SK-N-SH (cell line): Measurements from ENCODE around the gene C16orf95. TPM values are rescaled to one million over a fixed set of nuclear protein-coding genes. Genes with fewer than 3 reads are reported as not detected.

ENCODE experiments used
- CTCF ChIA-PET: fragments of 300-600, 350-600 bp; formaldehyde crosslinking; extraction: SDS; loops from one replicate; lab custom pipeline; 2021; lab: Yijun Ruan, JAX
- POLR2A ChIA-PET: fragments of 350-600 bp; sonication (Branson Sonifier 250); formaldehyde crosslinking; extraction: SDS; loops from one replicate; lab custom pipeline; 2020; ENCODE audit warnings: antibody characterized with exemption, inconsistent platforms; lab: Yijun Ruan, JAX
- DNase-seq: peaks from one replicate; pipeline ENCODE4 v3.0.0; 2012
- H2AFZ ChIP-seq: fragments of 200-600 bp; sonication (generic); 2 replicates; pipeline ENCODE4 v1.8.1; 2016; ENCODE audit warnings: antibody characterized with exemption, mild to moderate bottlenecking, low read depth
- H3F3A ChIP-seq: fragments of 200-600 bp; sonication (generic); replicated peaks from 2 replicates; pipeline ENCODE3; 2016; ENCODE audit warnings: antibody characterized with exemption, mild to moderate bottlenecking; ENCODE audit not compliant: insufficient read depth
- H3K27ac ChIP-seq, 2 experiments: fragments of 200-500 bp in 1 of 2; fragments of 200-600 bp in 1 of 2; sonication (Bioruptor generic) in 1 of 2; sonication (generic), shearing (Covaris generic) in 1 of 2; 2 replicates each; pipeline versions ENCODE4 v1.5.1 to v1.6.1; 2014 to 2016; ENCODE audit warnings: low read depth in 2 of 2, inconsistent platforms in 1 of 2, low read length in 1 of 2, mild to moderate bottlenecking in 1 of 2, mixed read lengths in 1 of 2
- H3K27me3 ChIP-seq: fragments of 200-600 bp; sonication (generic), shearing (Covaris generic); 2 replicates; pipeline ENCODE4 v1.6.1; 2016; ENCODE audit warnings: mixed run types; ENCODE audit not compliant: insufficient read depth
- H3K36me3 ChIP-seq, 2 experiments: fragments of 200-500 bp in 1 of 2; fragments of 200-600 bp in 1 of 2; sonication (Bioruptor generic) in 1 of 2; sonication (generic) in 1 of 2; replicated peaks in 1 of 2; 2 replicates each; pipeline versions ENCODE3 to v1.5.1; 2014 to 2016; ENCODE audit warnings: low read length in 1 of 2, mild to moderate bottlenecking in 1 of 2; ENCODE audit not compliant: insufficient read depth in 2 of 2, control insufficient read depth in 1 of 2
- H3K4me1 ChIP-seq, 2 experiments: fragments of 200-500 bp in 1 of 2; fragments of 200-600 bp in 1 of 2; sonication (Bioruptor generic) in 1 of 2; sonication (generic), shearing (Covaris generic) in 1 of 2; 2 replicates each; pipeline versions ENCODE4 v1.5.1 to v1.6.1; 2014 to 2016; ENCODE audit warnings: low read depth in 1 of 2, low read length in 1 of 2, mixed run types in 1 of 2; ENCODE audit not compliant: insufficient read depth in 2 of 2, control insufficient read depth in 1 of 2
- H3K4me2 ChIP-seq: fragments of 200-600 bp; sonication (generic), shearing (Covaris generic); 2 replicates; pipeline ENCODE4 v1.6.1; 2017; ENCODE audit warnings: mixed run types
- H3K4me3 ChIP-seq, 2 experiments: fragments of 200-500 bp in 1 of 2; fragments of 200-600 bp in 1 of 2; sonication (Bioruptor generic) in 1 of 2; sonication (generic), shearing (Covaris generic) in 1 of 2; 2 replicates each; pipeline versions ENCODE4 v1.5.1 to v1.8.1; 2014 to 2016; ENCODE audit warnings: low read depth in 2 of 2, inconsistent platforms in 1 of 2, low read length in 1 of 2, mild to moderate bottlenecking in 1 of 2, mixed read lengths in 1 of 2, moderate library complexity in 1 of 2
- H3K79me2 ChIP-seq: fragments of 200-600 bp; sonication (generic); 2 replicates; pipeline ENCODE4 v1.8.1; 2017; ENCODE audit warnings: mild to moderate bottlenecking; ENCODE audit not compliant: insufficient read depth
- H3K9ac ChIP-seq: fragments of 200-600 bp; sonication (generic); 2 replicates; pipeline ENCODE4 v1.6.1; 2017; ENCODE audit warnings: mixed run types
- H3K9me2 ChIP-seq: fragments of 200-600 bp; sonication (generic); 2 replicates; pipeline ENCODE4 v1.6.1; 2017; ENCODE audit warnings: mixed run types
- H3K9me3 ChIP-seq: fragments of 200-600 bp; sonication (generic); 2 replicates; pipeline ENCODE4 v1.6.1; 2017; ENCODE audit warnings: mixed run types, mild to moderate bottlenecking, moderate library complexity
- H4K20me1 ChIP-seq: fragments of 200-600 bp; sonication (generic); 2 replicates; pipeline ENCODE4 v1.6.1; 2017; ENCODE audit warnings: mild to moderate bottlenecking, mixed run types; ENCODE audit not compliant: insufficient read depth
- CHD2 ChIP-seq: fragments of 150-350 bp; IDR thresholded peaks from 2 replicates; pipeline ENCODE4 v1.6.1; 2018; ENCODE audit warnings: low read length; ENCODE audit not compliant: partially characterized antibody
- ELF1 ChIP-seq: IDR thresholded peaks from 2 replicates; pipeline ENCODE4 v1.4.0; 2012
- EP300 ChIP-seq, 2 experiments: IDR thresholded peaks; 2 replicates each; pipeline versions ENCODE4 v1.4.0 to v1.6.1; 2012; ENCODE audit warnings: borderline replicate concordance in 1 of 2, low read depth in 1 of 2, low read length in 1 of 2
- EZH2phosphoT487 ChIP-seq: fragments of 200-600 bp; sonication (generic); IDR thresholded peaks from 2 replicates; pipeline ENCODE4 v1.6.1; 2017; ENCODE audit warnings: low read depth, mixed run types, mild to moderate bottlenecking, antibody characterized with exemption, moderate library complexity, borderline replicate concordance
- FOSL2 ChIP-seq: IDR thresholded peaks from 2 replicates; pipeline ENCODE4 v1.4.0; 2012; ENCODE audit warnings: low read depth, mild to moderate bottlenecking, moderate library complexity, borderline replicate concordance
- NFIC ChIP-seq: IDR thresholded peaks from 2 replicates; pipeline ENCODE4 v1.4.0; 2012; ENCODE audit warnings: borderline replicate concordance
- NRF1 ChIP-seq: IDR thresholded peaks from 2 replicates; pipeline ENCODE4 v1.6.1; 2012; ENCODE audit warnings: low read depth, mild to moderate bottlenecking, low read length
- POLR2AphosphoS5 ChIP-seq: IDR thresholded peaks from 2 replicates; pipeline ENCODE4 v1.6.1; 2012; ENCODE audit warnings: low read depth, low read length
- RAD21 ChIP-seq: IDR thresholded peaks from 2 replicates; pipeline ENCODE4 v1.6.1; 2012; ENCODE audit warnings: mild to moderate bottlenecking, low read length
- RFX5 ChIP-seq: IDR thresholded peaks from 2 replicates; pipeline ENCODE4 v1.6.1; 2012; ENCODE audit warnings: mild to moderate bottlenecking, improper control_type of control experiment, low read length
- SIN3A ChIP-seq: IDR thresholded peaks from 2 replicates; pipeline ENCODE4 v1.6.1; 2012; ENCODE audit warnings: low read depth, mild to moderate bottlenecking, low read length, moderate library complexity, borderline replicate concordance
- SMC3 ChIP-seq: IDR thresholded peaks from 2 replicates; pipeline ENCODE4 v1.6.1; 2012; ENCODE audit warnings: low read depth, low read length, improper control_type of control experiment
- TCF12 ChIP-seq: IDR thresholded peaks from 2 replicates; pipeline ENCODE4 v1.4.0; 2012
- YY1 ChIP-seq: IDR thresholded peaks from 2 replicates; pipeline ENCODE4 v1.4.0; 2012; ENCODE audit warnings: low read depth, mild to moderate bottlenecking
- WGBS: methylation state at CpG from one replicate; pipeline ENCODE4 v1.1.6; 2017; ENCODE audit warnings: low lambda C conversion rate; 5-methylcytosine and 5-hydroxymethylcytosine counted together
- polyA plus RNA-seq, 3 experiments: library from polyadenylated mRNA; depleted of rRNA; stranded (reverse); fragments of >200 nt; gene quantifications; 2 replicates each; pipeline ENCODE4 v1.2.3, GENCODE V29; 2012
- TF ChIP-seq, protein P1 (sequence below): IDR thresholded peaks from 2 replicates; pipeline ENCODE4 v1.4.0; 2012; ENCODE audit warnings: low read depth, borderline replicate concordance
- TF ChIP-seq, protein P2 (sequence below): IDR thresholded peaks from 2 replicates; pipeline ENCODE4; 2012
- TF ChIP-seq, protein P3 (sequence below): fragments of 150-350 bp; IDR thresholded peaks from 2 replicates; pipeline ENCODE4 v1.6.1; 2016; ENCODE audit warnings: mild to moderate bottlenecking, low read depth, low read length

C16orf95 gene
- polyA plus RNA-seq, 1 of the 3 experiments (the other 2 are of a cell fraction), result 5.0 TPM

DNA sequence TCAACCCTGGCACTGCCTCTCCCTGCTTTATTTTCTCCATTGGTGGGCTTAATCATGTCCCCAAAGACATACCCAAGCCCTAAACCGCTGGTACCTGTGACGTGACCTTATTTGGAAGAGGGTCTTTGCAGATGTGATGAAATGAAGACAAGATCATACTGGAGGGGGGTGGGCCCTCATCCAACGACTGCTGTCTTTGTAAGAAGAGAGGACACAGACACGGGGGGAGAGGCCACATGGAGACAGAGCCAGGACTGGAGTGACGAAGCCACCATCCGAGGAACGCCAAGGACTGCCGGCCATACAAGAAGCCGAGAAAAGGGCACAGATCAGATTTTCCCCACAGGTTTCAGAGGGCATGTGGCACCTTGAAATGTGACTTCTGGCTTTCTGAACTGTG is 62.5 kb downstream of the C16orf95 start:
- TF ChIP-seq ELF1 (no peak), NFIC (no peak), RAD21 (no peak), POLR2AphosphoS5 (no peak), SIN3A (no peak), CHD2 (no peak), EP300 (IDR thresholded peaks at IDR 0.05; ENCODE audit: borderline replicate concordance in 1 of 2, low read depth in 1 of 2, low read length in 1 of 2) (no peak), FOSL2 (no peak), NRF1 (no peak), TCF12 (no peak), SMC3 (no peak), RFX5 (no peak), EZH2phosphoT487 (no peak), YY1 (no peak)
- TF ChIP-seq, protein P1, sequence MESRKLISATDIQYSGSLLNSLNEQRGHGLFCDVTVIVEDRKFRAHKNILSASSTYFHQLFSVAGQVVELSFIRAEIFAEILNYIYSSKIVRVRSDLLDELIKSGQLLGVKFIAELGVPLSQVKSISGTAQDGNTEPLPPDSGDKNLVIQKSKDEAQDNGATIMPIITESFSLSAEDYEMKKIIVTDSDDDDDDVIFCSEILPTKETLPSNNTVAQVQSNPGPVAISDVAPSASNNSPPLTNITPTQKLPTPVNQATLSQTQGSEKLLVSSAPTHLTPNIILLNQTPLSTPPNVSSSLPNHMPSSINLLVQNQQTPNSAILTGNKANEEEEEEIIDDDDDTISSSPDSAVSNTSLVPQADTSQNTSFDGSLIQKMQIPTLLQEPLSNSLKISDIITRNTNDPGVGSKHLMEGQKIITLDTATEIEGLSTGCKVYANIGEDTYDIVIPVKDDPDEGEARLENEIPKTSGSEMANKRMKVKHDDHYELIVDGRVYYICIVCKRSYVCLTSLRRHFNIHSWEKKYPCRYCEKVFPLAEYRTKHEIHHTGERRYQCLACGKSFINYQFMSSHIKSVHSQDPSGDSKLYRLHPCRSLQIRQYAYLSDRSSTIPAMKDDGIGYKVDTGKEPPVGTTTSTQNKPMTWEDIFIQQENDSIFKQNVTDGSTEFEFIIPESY, result no peak
- TF ChIP-seq, protein P2, sequence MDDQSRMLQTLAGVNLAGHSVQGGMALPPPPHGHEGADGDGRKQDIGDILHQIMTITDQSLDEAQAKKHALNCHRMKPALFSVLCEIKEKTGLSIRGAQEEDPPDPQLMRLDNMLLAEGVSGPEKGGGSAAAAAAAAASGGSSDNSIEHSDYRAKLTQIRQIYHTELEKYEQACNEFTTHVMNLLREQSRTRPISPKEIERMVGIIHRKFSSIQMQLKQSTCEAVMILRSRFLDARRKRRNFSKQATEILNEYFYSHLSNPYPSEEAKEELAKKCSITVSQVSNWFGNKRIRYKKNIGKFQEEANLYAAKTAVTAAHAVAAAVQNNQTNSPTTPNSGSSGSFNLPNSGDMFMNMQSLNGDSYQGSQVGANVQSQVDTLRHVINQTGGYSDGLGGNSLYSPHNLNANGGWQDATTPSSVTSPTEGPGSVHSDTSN, result no peak
- TF ChIP-seq, protein P3, sequence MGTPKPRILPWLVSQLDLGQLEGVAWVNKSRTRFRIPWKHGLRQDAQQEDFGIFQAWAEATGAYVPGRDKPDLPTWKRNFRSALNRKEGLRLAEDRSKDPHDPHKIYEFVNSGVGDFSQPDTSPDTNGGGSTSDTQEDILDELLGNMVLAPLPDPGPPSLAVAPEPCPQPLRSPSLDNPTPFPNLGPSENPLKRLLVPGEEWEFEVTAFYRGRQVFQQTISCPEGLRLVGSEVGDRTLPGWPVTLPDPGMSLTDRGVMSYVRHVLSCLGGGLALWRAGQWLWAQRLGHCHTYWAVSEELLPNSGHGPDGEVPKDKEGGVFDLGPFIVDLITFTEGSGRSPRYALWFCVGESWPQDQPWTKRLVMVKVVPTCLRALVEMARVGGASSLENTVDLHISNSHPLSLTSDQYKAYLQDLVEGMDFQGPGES, result no peak
- ChIA-PET CTCF (no interaction called here), POLR2A (no interaction called here)
- Histone ChIP-seq H3K4me2 (no peak overlapping the region), H3K27me3 (peaks cover 12% of the 10 kb centered on the region), H4K20me1 (no peaks in the 10 kb centered on the region), H3K36me3 (no peaks in the 10 kb centered on the region), H3K9me3 (no peaks in the 10 kb centered on the region), H3K79me2 (no peaks in the 10 kb centered on the region), H3K9ac (no peak overlapping the region), H3K4me3 (no peak overlapping the region), H3K4me1 (no peaks in the 10 kb centered on the region), H3K9me2 (no peaks in the 10 kb centered on the region), H2AFZ (no peak overlapping the region), H3K27ac (no peak overlapping the region), H3F3A (no peaks in the 10 kb centered on the region)
- no peak for DNase-seq
- 67% methylated on average over 9 of the region's 9 CpGs for WGBS
